GM19328 (cell line): Measurements from ENCODE around the gene CCR7.

Source experiments
- ATAC-seq: cut with Tn5 transposase; IDR thresholded peaks from one replicate; pipeline ENCODE4 v1.9.1; 2021; ENCODE audit warnings: mild to moderate bottlenecking, moderate library complexity; ENCODE audit not compliant: unreplicated experiment

The CCR7 gene

DNA sequence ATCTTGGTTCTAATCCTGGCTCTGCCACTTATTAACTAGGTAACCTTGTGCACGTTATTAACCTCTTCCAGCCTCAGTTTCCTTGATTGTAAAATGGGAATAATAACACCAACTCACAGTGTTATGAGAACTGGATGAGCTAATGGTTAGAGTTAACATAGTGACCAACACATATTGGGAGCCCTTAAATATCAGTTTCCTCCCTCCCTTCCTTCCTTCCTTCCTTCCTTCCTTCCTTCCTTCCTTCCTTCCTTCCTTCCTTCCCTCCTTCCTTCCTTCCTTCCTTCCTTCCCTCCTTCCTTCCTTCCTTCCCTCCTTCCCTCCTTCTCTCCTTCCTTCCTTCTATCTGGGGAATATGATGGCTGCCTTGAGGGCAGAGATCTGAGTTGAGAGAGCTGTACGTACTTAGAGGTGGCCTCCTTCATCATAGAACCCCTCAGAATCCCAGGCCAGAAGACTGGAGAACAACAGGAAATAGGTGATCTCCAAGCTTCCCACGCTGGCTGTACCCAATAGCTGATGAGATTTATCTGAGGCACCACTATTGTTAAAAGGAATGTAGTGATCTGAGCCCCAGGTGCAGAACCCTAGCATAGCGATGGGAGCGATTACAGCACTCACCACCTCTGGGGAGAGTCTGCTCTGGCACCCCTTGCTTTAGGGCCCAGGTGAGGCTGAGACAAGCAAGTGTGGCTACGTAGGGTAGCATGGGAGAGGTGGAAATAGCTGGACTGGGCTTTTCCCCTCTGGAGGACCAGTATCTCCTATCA lies 26.2 kb downstream of the CCR7 start:
- ATAC-seq, result no peak

DNA sequence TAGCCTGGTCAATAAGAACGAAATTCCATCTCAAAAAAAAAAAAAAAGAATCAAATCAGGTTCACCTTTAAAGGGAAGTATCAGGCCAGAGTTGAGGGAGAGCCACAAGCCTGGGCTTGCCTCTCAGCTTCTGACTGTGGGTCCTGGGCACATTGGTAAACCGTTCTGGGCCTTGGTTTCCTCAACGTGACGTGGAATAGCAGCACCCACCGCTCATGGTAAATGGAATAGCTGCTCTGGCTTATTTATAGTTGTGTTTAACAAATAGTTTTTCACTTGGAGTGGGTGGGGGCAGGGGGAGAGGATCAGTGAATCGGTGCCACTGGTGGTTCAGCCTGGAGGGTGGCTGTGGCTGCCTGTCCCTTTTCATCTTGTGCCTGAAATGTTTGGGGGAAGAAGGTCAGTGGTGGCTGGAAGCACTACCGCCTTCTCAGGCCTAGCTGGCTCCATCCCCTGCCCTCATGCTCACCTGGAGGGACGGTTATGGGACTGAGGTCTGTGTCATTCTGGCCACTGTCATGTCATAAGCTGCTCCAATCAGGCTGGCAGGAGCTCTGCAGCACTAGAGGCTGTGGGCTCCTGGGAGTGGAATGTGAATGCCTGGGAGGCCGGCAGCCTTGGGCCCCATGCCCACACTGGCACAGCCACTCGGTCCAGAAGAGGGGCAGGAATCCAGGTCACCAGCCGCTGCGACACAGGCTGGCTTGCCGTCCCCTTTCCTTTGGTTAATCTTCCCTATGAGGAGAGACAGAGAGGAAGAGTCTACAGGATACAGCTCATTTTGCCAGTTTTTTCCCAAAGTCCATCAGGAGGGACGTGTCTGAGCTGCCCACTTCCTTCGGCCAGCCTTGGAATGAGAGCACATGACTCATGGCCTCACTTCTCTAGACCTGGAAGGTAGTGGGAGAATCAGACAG lies 27.0 kb downstream of the CCR7 start:
- no peak for ATAC-seq

DNA sequence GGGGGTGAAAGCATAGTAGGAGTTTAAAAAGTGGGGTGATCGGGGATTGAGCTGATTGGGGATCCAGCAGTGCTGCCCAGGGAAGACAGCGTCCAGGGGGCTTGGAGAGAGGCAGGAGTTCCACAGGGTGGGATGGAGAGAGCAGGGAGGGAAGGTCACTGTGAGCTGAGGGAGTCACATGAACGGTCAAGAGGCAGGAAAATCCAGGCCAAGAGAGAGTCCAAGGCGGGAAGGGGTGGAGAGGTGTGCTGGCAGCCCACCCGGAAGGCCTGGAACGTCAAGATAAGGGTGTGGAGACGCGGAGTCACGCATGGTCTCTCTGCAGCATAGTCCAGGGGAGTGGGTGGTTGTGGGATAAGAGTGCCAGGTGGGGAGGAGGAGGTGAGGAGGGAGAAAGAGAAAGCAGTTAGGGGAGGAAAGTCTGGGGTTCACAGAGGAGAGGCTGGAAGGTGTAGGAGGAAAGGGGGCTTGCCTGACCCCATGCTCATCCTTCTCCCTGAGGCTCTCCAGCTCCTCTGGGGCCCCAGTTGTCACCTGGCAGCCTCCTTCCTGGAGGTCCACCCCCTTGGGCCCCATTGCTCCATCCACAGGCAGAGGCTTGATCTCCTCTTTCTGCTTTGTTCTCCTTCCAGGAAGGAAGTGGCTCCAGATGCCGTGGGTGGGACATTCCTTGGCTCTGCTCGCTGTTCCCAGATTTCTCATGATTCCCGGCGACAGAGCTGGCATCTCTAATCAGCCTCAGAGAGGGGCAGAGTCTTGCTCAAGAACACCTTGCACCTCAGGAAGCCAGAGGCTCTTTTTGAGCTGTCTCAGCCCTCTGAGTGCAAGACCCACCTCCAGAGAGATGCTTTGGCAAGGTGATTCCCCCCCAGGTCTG lies 28.7 kb downstream of the CCR7 start:
- no peak for ATAC-seq

DNA sequence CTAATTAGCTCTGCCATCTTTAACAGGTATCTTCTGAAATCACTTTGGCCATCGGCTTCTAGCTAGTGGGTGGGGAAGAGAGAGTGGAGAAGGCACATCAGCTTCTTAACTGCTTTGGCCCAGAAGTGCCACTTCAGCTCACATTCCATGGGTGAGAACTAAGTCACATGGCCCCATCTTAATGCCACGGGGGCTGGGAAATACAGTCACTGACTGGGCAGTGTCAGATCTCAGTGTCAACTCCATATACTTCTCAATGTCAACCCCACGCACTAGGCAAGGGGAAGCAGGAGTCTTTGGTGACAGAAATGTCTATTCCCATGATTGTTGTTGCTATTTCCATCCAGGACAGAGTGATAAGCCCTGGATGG lies 29.4 kb downstream of the CCR7 start:
- no peak for ATAC-seq

DNA sequence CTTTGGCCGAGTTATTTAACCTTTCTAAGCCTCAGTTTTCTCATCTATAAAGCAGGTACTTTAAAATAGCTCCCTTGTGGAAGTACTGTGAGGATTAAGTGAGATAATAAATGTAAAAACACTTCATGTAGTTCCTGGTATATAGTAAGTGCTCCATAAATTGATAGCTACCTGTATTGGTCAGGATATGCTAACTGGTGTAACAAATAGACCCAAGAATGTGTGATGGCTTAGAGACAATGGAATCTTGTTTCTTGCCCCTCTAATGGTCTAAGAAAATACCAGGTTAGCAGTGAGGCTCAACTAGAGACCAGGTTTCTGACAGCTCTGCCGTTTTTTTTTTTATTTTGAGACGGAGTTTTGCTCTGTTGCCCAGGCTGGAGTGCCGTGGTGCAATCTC lies 29.8 kb downstream of the CCR7 start:
- no peak for ATAC-seq

DNA sequence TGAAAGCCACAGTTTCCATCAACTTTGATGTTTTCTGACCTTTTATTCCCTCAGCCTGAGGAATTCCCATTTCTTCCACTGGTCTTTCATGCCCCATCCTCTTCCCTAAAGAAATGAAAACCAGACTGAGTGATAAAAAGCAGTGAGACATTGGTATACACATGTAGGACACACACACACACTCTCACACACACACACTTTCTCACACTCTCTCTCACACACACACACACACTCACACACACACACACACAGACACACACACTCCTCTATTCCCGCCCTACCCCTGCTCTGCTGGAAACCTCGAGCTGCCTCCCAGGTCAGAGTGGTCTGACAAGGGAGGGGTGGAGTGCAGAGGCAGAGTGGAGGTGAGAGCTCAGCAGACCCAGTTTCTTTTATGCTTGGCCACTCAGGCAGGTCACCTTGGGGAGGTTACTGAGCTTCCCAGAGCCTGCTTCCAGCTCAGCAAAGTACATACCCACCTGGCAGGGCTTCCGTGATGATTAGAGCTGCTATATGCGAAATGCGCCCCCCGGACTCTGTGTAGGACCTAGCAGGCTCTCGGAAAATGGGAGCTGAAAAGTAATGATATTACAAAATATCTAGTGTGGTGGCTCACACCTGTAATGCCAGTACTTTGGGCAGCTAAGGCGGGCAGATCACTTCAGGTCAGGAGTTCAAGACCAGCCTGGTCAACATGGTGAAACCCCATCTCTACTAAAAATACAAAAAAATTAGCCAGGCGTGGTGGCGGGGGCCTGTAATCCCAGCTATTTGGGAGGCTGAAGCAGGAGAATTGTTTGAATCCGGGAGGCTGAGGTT lies 30.7 kb downstream of the CCR7 start:
- no peak for ATAC-seq

DNA sequence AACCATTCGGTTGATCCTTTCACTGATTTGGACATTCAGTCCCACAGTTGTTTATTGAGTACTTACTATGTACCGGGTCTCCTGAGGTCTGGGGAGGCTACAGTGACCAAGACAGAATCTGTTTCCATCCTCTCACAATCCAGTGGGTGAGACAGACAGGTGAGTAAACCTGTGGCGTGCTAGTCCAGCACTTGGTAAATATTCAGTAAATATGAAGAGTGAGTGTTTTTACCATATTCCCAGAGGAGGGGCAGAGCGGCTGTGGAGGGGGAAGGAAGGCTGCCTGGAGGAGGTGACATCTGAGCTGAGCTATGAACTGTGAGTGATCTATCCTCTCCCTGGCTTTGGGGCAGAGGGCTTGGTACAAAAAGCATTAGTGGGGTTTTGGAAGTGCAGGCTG lies 31.4 kb downstream of the CCR7 start:
- ATAC-seq, result no peak

DNA sequence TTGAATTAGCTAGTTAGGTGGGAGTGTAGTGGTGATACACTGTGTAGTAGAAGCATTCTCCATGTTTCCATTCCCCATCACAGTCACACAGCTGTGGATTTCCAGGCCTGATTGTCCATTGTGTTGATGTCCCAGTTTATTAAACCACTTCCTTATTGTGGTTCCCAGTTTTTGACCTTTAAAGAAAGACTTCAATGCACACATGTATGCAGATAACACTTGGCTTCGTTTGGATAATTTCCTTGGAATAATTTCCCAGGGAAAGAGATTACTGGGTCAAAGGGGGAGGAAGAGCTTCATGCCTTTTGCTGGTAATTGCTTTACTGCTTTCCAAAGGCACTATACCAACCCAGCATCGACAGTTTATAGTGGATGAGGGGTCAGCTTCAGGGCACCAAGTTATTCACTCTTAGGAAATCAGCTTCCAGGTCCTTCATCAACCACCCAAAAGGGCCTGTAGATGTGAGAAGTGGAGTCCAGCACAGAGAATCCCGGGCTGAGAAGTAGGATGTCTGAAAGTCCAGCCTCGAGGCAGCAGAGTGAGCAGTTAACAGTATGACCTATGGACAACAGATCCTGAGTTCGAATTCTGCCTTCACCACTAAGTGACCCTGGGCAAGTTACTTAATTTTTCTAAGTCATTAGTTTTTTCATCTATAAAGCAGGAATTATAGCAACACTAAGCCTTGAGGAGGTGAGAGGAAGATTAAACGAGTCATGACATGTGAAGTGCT lies 32.6 kb downstream of the CCR7 start:
- ATAC-seq, result no peak

DNA sequence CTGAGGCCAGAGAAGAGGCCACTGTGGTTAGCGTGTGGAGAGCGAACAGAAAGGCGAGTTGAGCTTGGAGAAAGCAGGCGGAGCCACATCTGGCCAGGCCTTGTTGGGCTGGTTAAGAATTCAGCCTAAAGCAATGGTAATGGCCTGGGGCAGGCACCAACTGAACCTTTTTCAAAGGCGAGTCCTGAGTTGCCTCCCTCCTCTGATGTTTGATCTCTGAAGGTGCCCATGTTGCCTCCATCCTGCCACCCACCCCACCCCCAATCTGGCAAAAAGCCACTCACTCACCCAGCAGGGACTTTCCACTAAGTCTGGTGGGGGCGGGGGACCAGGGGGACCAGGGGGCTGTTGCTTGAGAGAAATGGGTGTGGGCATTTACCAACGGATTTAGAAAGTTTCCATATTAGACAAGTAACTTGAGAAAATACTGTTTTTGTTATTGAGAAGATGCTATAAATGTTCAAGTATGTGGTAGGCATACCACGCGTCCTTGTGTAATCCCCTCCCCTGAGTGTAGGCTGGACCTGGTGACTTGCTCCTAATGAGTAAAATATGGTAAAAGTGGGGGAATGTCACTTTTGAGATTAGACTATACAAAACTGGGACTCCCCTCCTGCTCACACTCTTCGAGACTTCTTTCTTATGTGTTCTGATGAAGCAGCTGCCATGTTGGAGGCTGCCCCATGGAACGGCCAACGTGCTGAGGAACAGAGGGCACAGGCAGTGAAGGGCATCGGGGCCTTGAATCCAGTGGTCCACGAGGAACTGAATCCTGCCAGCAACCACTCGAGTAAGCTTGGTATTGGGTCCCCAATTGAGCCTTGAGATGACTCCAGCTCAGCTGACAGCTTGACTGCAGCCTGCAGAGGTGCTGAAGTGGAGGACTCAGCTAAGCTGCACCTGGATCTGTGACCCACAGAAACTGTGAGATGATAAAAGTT lies 34.0 kb downstream of the CCR7 start:
- ATAC-seq, result no peak

DNA sequence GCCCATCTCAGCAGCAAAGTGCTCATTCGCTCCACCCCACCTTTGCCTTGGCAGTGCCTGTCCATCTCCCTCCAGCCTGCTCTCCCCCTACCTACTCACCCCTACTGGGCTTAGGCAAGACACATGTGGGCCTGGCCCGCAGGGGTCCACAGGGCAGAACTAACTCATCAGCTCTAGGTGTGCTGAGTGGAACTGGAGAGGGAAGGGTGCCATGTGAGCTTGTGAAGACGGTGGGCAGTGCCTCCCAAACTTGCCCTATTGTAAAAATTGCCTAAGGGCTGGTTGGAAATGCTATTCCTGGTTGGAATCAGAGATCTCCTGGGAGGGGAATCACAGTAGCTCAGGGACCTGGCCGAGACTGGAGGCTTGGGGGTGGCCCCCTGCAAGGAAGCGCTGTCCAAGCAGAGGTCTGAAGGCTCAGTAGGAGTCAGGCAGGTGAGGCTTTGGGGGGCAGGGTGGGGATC lies 34.7 kb downstream of the CCR7 start:
- no peak for ATAC-seq

DNA sequence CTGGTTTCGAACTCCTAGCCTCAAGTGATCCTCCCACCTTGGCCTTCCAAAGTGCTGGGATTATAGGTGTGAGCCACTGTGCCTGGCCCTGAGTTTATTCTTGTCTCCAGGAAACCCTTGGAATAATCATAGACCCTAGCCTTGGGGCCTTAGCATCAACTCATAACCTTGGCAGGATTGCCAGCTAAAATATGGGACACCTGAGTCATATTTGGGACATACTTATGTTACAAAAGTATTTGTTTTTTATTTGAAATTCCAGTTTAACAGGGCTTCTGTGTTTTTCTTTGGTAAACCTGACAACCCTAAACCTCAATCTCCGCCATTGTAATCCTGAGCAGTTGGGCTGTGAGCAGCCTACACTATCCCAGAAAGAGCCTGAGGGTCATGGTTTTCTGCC lies 35.3 kb downstream of the CCR7 start:
- ATAC-seq, result no peak

DNA sequence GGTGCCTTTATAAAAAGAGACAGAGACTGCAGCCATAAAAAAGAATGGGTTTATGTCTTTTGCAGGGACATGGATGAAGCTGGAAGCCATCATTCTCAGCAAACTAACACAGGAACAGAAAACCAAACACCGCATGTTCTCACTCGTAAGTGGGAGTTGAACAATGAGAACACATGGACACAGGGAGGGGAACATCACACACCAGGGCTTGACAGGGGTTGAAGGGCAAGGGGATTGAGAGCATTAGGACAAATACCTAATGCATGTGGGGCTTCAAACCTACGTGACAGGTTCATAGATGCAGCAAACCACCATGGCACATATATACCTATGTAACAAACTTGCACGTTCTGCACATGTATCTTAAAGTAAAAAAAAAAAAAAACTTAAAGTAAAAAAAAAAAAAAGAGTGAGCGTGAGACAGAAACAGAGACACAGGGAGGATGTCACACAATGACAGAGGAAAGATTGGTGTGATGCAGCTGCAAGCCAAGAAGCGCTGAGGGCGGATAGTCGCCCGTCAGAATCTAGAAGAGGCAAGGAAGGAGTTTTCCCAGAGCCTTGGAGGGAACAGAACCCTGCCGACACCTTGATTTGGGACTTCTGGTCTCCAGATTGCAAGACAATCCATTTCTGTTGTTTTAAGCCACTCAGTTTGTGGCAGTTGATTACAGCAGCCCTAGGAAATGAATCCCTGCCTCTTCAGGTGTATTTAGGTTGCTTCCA lies 36.4 kb downstream of the CCR7 start:
- ATAC-seq, result no peak

DNA sequence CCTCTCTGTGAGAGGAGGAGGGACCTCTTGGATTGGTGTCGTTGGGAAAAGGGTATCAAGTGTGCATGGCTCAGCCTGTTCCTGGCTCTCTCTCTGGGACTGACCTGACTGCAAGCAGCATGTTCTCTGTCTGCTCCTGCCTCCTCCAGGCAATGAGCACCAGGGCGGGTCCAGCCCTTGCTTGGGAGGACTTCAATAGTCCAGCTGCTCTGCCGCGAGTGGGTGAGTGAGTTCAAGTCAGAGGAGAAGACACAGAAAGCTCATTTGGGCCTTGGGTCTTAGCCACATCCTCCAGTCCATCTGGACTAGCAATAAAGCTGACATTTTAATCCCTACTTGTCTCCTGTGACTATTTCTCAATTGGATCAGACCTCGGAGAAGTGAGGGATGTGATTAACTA lies 38.6 kb downstream of the CCR7 start:
- ATAC-seq, result no peak

DNA sequence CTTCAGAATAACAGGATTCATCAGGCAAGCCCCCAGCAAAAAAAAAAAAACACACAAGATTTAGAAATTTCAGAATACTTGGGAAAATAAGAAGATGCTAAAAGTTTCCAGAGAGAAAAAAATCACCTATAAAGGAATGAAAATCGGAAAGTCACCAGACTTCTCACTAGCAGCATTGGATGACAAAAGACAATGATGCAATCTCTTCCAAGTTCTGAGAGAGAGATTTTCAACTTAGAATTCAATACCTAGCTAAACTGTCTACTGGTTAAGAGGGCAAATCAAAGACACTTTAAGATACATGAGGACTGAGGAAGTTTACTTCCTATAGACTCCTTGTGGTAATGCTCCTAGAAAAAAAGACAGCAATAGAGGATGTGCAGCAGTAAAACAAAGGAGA lies 40.0 kb downstream of the CCR7 start:
- no peak for ATAC-seq

DNA sequence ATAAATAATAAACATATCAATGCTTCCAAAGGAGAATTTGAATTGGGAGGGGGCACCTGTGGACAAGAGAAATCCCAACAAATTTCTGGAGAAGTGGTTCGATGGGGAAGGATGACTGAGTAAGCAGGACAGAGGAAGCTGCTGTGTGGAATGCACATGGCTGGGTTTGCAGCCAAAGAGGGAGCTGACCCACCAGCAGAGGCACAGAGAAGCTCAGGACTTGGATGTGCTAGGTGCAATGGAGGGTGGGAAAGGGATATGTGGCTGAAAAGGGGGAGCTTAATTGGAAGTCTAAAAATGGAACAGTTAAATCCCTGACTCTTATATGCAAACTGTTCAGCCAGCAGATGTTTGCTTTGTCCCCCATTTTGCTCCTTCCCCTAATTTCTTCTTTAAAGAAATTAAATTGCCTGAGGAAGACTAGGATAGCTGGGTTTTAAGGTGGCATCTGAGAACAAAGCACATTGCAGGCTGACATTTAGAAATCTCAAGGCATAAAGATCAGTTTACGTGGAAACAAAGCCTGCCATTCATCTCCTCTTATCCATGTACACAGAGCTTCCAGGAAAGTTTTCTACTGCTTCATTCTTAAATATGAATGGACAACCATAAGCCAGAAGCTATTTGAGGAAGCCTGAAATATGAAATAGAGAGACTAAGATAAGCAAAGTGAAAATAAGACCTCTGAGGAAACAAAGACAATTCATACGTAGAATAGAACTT lies 40.9 kb downstream of the CCR7 start:
- ATAC-seq, result no peak

DNA sequence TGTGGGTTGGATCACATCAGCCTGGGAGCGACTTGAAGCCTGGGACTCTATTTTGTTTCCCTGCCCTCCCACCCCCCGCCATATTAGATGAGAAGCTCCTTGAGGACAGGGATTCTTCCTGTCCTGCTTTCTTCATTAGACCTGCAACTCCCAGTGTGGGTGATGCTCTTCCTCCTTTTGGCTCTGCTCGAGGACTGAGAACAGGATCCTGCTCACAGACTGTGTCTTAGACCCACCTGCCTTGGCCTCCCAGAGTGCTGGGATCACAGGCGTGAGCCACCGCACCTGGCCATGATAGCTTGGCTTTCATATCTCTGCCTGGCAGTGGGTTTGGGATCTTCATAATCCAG lies 42.3 kb downstream of the CCR7 start:
- no peak for ATAC-seq

DNA sequence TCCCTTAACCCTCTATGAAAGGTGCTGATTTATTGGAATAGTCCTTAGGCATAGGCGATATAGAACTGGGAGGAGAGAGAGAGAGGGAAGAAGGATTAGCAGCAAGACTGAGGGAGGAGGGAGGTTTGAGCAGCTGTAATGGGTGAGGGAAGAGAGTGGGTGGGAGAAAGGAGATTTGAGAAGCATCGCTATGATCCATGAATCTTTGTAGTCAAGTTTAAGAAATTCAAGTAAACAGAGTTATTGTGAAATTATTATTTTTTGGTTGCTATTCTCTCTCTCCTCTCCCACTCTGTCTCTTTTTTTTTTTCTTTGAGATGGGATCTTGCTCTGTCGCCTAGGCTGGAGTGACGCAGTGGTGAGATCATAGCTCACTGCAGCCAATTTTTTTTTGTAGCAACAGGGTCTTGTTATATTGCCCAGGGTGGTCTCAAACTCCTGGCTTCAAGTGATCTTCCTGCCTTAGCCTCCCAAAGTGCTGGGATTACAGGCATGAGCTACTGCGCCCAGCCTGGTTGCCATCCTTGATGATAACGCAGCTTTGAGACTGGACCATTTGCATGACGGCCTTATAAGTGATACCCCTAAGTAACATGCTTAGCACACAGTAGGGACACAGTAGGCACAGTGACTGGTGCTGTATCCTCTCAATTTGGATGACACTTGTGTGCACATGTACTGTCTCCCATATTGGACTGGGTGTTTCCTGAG lies 42.9 kb downstream of the CCR7 start:
- no peak for ATAC-seq
